ENCODE data around the gene SCAI. TPM values are rescaled to one million over a fixed set of nuclear protein-coding genes. Genes with fewer than 3 reads are reported as not detected.
"Not testable (repeated sequence)": the region's sequence is repeated elsewhere in the genome, so short reads cannot be mapped to it uniquely, and the experiment has no call there.

SCAI gene
- polyA plus RNA-seq, 2 donors = 0.89 to 1.2 TPM

DNA sequence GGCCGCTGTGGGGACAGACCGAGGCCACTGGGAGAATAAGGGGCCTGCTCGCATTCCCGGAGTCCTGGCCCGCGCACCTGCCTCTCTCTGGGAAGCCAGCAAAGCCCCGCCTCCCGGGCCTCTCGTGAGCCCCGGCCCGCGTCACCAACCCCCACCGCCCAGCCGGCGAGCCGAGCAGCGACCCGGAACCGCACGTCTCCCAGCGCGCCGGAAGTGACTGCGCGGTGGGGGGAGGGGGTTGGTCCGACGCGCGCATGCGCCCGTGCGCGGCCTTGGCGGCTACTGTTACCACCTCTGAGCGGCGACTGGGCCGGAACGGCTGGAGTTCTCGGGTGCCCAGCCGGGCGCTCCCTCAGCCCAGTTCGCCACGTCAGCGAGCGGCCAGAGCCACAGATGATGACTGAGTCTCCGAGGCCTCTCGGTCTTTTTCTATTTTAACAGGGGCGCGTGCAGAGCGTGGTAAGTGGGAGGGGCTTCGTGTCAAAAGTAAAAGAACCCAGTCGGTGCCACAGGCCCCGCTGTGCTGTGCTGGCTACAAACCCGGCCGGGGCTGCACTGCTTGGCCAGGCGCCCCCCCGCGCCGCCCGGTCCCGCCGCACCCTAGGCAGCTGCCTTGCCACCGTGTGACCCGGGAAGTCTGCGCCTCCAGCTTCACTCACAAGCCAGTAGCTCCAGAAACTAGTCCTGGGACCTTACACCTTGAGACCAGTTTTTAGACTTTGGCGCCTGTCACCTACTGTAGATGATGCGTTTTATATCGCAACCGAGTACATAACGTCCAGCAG, 202.2 kb downstream of the SCAI start, which contains the start of gene GOLGA1:
Gene GOLGA1, minus strand, starts transcription at position 190 of the 785 bp plus-strand sequence. CDS start 2,372 bp downstream, outside the sequence.
- Histone ChIP-seq H3K36me3 (ENCODE audit: control insufficient read depth in 2 of 2, insufficient read depth in 2 of 2, low read length in 1 of 2) (peaks cover 3% of the 10 kb centered on the region in 2 donors), H3K4me1 (ENCODE audit: control insufficient read depth in 2 of 2, insufficient read depth in 2 of 2, low read length in 1 of 2) (no peaks in the 10 kb centered on the region), H3K27me3 (ENCODE audit: control insufficient read depth in 1 of 2, insufficient read depth in 2 of 2, low read length in 2 of 2) (no peaks in the 10 kb centered on the region), H3K4me3 (ENCODE audit: low read depth in 1 of 2, low read length in 2 of 2) (peak within 1 kb of the TSS; percentile 81 to 90), H3K9me3 (ENCODE audit: control insufficient read depth in 2 of 2, insufficient read depth in 1 of 2, low read depth in 1 of 2, low read length in 1 of 2) (no peaks in the 10 kb centered on the region), H3K27ac (ENCODE audit: low read depth in 2 of 2, low read length in 1 of 2) (peak within 1 kb of the TSS; percentile 96 to 98)
- WGBS, 2 donors = 0 to 1% methylated on average over 70 of the region's 70 CpGs

DNA sequence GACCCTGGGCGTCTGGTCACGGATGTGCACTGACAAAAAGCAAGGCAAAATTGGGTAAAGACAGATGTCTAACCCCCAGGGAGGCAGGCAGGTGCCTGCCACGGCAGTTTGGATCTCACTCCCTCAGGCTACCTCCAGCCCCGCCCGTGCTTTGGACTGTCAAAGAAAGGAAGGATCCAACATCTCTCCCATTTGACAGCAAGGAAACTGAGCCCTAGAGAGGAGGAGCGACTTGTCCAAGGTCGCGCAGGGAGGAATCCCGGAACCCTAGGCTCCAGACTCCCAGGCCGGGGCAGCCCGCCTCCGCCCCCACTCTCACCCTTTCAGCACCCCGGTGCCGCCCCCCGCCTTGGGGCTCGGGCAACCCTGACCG, 202.8 kb downstream of the SCAI start:
- Histone ChIP-seq H3K27me3 (ENCODE audit: control insufficient read depth in 1 of 2, insufficient read depth in 2 of 2, low read length in 2 of 2) (no peaks in the 10 kb centered on the region), H3K9me3 (ENCODE audit: control insufficient read depth in 2 of 2, insufficient read depth in 1 of 2, low read depth in 1 of 2, low read length in 1 of 2) (no peaks in the 10 kb centered on the region), H3K4me1 (ENCODE audit: control insufficient read depth in 2 of 2, insufficient read depth in 2 of 2, low read length in 1 of 2) (no peaks in the 10 kb centered on the region), H3K27ac (ENCODE audit: low read depth in 2 of 2, low read length in 1 of 2) (peak overlapping the region; percentile 96 to 98), H3K4me3 (ENCODE audit: low read depth in 1 of 2, low read length in 2 of 2) (peak overlapping the region; percentile 81 to 90), H3K36me3 (ENCODE audit: control insufficient read depth in 2 of 2, insufficient read depth in 2 of 2, low read length in 1 of 2) (peaks cover 3% of the 10 kb centered on the region in 2 donors)
- 1% methylated on average over 17 of the region's 17 CpGs for WGBS, 2 donors

DNA sequence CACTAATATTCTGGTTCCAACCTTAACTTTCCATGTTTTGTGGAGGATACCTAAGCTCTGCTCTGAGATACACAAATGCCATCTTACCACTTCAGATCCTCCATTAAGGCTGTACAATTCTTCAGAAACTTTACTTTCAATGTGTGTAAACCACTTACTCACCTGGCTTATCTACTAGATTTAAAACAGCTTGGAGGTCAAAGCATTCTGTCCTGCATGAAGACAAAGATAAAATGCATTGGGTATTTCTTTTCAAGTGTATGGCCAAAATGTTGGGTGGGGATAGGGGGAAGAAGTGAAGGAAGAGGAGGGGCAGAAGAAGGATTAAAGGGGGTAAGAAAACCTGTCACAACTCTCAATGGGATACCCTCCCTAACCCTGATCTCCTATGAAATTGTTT, 203.4 kb downstream of the SCAI start:
- Histone ChIP-seq H3K27me3 (ENCODE audit: control insufficient read depth in 1 of 2, insufficient read depth in 2 of 2, low read length in 2 of 2) (no peaks in the 10 kb centered on the region), H3K27ac (ENCODE audit: low read depth in 2 of 2, low read length in 1 of 2) (peak overlapping the region; percentile 96 to 98), H3K9me3 (ENCODE audit: control insufficient read depth in 2 of 2, insufficient read depth in 1 of 2, low read depth in 1 of 2, low read length in 1 of 2) (no peaks in the 10 kb centered on the region), H3K36me3 (ENCODE audit: control insufficient read depth in 2 of 2, insufficient read depth in 2 of 2, low read length in 1 of 2) (peaks cover 3% of the 10 kb centered on the region in 2 donors), H3K4me1 (ENCODE audit: control insufficient read depth in 2 of 2, insufficient read depth in 2 of 2, low read length in 1 of 2) (no peaks in the 10 kb centered on the region), H3K4me3 (ENCODE audit: low read depth in 1 of 2, low read length in 2 of 2) (peak overlapping the region in 1 of 2 donors; percentile 81)

DNA sequence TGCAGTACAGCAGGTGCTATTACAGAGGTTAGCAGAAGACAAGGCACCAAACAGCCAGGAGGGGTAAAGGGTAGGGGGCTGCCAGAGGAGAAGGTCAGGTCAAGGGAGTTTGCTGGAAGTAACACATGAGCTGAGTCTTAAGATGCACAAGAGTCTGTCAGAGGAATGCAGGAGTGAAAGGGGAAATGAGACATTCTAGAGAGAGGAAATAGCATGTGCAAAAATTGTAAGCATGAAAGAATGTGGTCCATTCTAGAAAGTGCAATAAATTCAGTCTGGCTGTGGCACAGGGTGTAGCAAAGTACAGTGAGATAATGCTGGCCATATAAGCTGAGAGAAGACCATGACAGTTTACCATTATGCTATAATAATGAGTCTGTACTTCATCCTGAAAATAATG, 209.0 kb downstream of the SCAI start:
- Histone ChIP-seq H3K4me3 (ENCODE audit: low read depth in 1 of 2, low read length in 2 of 2) (no peak overlapping the region), H3K27ac (ENCODE audit: low read depth in 2 of 2, low read length in 1 of 2) (no peak overlapping the region), H3K36me3 (ENCODE audit: control insufficient read depth in 2 of 2, insufficient read depth in 2 of 2, low read length in 1 of 2) (peaks cover 9 to 11% of the 10 kb centered on the region in 2 donors)

DNA sequence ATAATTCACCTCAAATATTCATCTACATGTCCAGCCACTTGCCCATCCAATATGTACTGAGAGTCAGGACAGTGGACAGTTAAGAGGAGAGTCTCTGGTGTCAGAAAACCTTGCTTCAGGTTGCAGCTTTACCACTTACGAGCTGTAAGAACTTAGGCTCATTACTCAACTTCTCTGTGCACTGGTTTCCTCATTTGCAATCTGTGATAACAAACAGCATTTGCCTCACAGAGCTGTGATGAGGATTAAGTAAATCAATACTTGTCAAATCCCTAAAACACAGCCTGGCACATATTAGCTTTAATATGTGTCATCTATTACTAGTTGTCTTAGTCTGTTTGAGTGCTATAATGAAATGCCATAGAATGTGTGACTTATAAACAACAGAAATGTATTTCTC, 211.0 kb downstream of the SCAI start:
- Histone ChIP-seq H3K9me3 (ENCODE audit: control insufficient read depth in 2 of 2, insufficient read depth in 1 of 2, low read depth in 1 of 2, low read length in 1 of 2) (no peaks in the 10 kb centered on the region), H3K27ac (ENCODE audit: low read depth in 2 of 2, low read length in 1 of 2) (no peak overlapping the region), H3K36me3 (ENCODE audit: control insufficient read depth in 2 of 2, insufficient read depth in 2 of 2, low read length in 1 of 2) (peaks cover 6 to 8% of the 10 kb centered on the region in 2 donors), H3K4me3 (ENCODE audit: low read depth in 1 of 2, low read length in 2 of 2) (no peak overlapping the region), H3K4me1 (ENCODE audit: control insufficient read depth in 2 of 2, insufficient read depth in 2 of 2, low read length in 1 of 2) (no peaks in the 10 kb centered on the region), H3K27me3 (ENCODE audit: control insufficient read depth in 1 of 2, insufficient read depth in 2 of 2, low read length in 2 of 2) (no peaks in the 10 kb centered on the region)
- 78 to 83% methylated on average over 1 of the region's 1 CpG for WGBS, 2 donors

More for the DNA sequence above, 209.0 kb downstream of the SCAI start:
- no peaks in the 10 kb centered on the region for H3K4me1 ChIP-seq (ENCODE audit: control insufficient read depth in 2 of 2, insufficient read depth in 2 of 2, low read length in 1 of 2)
- no peaks in the 10 kb centered on the region for H3K9me3 ChIP-seq (ENCODE audit: control insufficient read depth in 2 of 2, insufficient read depth in 1 of 2, low read depth in 1 of 2, low read length in 1 of 2)
- H3K27me3 ChIP-seq (ENCODE audit: control insufficient read depth in 1 of 2, insufficient read depth in 2 of 2, low read length in 2 of 2) = no peaks in the 10 kb centered on the region

DNA sequence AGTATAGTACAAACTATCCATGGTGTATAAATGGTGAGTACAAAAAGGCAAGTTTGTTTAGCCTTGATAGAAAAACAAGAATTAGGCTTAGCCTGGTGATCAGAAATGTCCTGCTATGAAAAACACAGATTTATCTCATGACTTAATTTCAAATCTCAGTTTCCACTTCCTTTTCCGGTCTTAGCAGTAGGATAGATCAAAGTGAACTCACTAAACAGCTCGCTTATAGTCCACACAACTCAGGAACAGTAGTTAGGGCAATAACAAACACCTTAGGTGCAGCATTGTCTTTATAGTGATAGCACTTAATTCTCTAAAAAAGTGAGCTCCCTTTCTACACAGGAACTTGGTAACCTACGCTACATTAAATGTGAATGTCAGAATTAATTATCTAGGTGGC, 213.9 kb downstream of the SCAI start:
- WGBS, 2 donors = 86 to 93% methylated on average over 3 of the region's 3 CpGs
- no peak overlapping the region for H3K27ac ChIP-seq (ENCODE audit: low read depth in 2 of 2, low read length in 1 of 2)
- H3K9me3 ChIP-seq (ENCODE audit: control insufficient read depth in 2 of 2, insufficient read depth in 1 of 2, low read depth in 1 of 2, low read length in 1 of 2) = no peaks in the 10 kb centered on the region
- peaks cover 6 to 10% of the 10 kb centered on the region in 2 donors for H3K36me3 ChIP-seq (ENCODE audit: control insufficient read depth in 2 of 2, insufficient read depth in 2 of 2, low read length in 1 of 2)
- no peaks in the 10 kb centered on the region for H3K27me3 ChIP-seq (ENCODE audit: control insufficient read depth in 1 of 2, insufficient read depth in 2 of 2, low read length in 2 of 2)
- no peaks in the 10 kb centered on the region for H3K4me1 ChIP-seq (ENCODE audit: control insufficient read depth in 2 of 2, insufficient read depth in 2 of 2, low read length in 1 of 2)
- no peak overlapping the region for H3K4me3 ChIP-seq (ENCODE audit: low read depth in 1 of 2, low read length in 2 of 2)

DNA sequence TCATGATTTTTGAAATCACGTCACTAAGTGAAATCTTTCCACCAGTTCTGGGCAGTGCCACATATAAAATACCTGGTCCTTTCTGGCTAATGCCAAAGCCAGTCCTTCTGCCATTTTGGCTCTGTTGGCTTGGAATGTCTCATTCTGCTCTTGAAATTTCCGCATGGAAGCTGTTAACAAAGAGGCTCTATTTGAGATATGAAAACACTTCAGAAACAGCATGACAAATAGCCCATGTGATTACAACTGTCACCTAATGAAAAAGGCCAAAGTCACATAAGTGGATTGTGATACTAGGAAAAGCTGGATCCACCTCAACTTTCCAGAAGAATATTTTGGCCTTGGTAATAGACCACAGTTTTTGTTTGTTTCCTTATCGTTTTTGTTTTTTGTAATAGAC, 215.2 kb downstream of the SCAI start:
- H3K4me1 ChIP-seq (ENCODE audit: control insufficient read depth in 2 of 2, insufficient read depth in 2 of 2, low read length in 1 of 2) = no peaks in the 10 kb centered on the region
- peaks cover 2 to 5% of the 10 kb centered on the region in 2 donors for H3K36me3 ChIP-seq (ENCODE audit: control insufficient read depth in 2 of 2, insufficient read depth in 2 of 2, low read length in 1 of 2)
- H3K4me3 ChIP-seq (ENCODE audit: low read depth in 1 of 2, low read length in 2 of 2) = no peak overlapping the region
- no peak overlapping the region for H3K27ac ChIP-seq (ENCODE audit: low read depth in 2 of 2, low read length in 1 of 2)
- H3K9me3 ChIP-seq (ENCODE audit: control insufficient read depth in 2 of 2, insufficient read depth in 1 of 2, low read depth in 1 of 2, low read length in 1 of 2) = no peaks in the 10 kb centered on the region
- no peaks in the 10 kb centered on the region for H3K27me3 ChIP-seq (ENCODE audit: control insufficient read depth in 1 of 2, insufficient read depth in 2 of 2, low read length in 2 of 2)
- WGBS, 2 donors = 92% methylated on average over 3 of the region's 3 CpGs

DNA sequence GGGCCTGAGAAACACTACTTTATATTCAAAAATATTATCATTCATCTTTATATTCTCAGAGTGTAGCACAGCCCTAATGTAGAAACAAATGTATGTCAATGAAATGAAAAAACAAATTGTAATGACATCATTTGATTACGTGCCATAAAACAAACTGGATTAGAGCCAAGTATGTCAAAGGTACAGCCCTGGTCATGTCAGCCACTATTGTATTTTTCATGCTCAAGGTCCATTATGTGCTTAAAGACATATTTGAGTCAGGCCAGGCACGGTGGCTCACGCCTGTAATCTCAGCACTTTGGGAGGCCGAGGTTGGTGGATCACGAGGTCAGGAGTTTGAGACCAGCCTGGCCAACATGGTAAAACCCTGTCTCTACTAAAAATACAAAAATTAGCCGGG, 222.9 kb downstream of the SCAI start:
- H3K36me3 ChIP-seq (ENCODE audit: control insufficient read depth in 2 of 2, insufficient read depth in 2 of 2, low read length in 1 of 2); H3K27me3 ChIP-seq (ENCODE audit: control insufficient read depth in 1 of 2, insufficient read depth in 2 of 2, low read length in 2 of 2); H3K9me3 ChIP-seq (ENCODE audit: control insufficient read depth in 2 of 2, insufficient read depth in 1 of 2, low read depth in 1 of 2, low read length in 1 of 2); H3K4me1 ChIP-seq (ENCODE audit: control insufficient read depth in 2 of 2, insufficient read depth in 2 of 2, low read length in 1 of 2); H3K27ac ChIP-seq (ENCODE audit: low read depth in 2 of 2, low read length in 1 of 2); H3K4me3 ChIP-seq (ENCODE audit: low read depth in 1 of 2, low read length in 2 of 2): not testable (repeated sequence)
- 76 to 81% methylated on average over 6 of the region's 6 CpGs for WGBS, 2 donors

DNA sequence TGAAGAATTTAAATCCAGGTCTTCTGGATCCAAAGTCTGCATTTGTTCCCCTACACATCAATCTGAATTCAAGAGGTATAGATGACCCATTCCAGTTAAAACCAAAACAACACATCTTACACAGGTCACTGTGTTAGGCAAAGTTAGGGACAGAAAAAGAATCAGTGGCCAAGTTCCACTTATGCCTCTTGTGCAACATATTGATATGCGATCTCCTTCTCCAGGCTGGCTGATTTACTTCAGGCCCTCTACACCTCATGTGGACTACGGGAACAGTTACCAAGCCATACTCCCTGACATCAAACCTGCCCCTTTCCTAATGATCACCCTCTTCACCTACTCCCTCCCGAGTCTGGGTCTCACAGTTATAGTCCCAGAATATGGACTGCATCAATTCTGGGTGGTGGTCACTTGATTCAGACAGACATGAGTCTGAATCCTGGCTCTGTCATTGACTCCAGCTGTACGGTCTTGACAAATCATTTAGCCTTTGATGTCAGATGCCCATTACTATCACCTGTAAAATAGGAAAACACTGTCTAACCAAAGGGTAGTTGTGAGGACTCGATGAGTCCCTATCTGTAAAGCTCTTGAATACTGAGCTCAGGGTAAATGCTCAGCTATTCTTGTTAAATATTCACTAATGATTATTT, 228.4 kb downstream of the SCAI start:
- Histone ChIP-seq H3K27me3 (ENCODE audit: control insufficient read depth in 1 of 2, insufficient read depth in 2 of 2, low read length in 2 of 2) (no peaks in the 10 kb centered on the region), H3K36me3 (ENCODE audit: control insufficient read depth in 2 of 2, insufficient read depth in 2 of 2, low read length in 1 of 2) (peaks cover 10 to 14% of the 10 kb centered on the region in 2 donors), H3K4me3 (ENCODE audit: low read depth in 1 of 2, low read length in 2 of 2) (no peak overlapping the region), H3K4me1 (ENCODE audit: control insufficient read depth in 2 of 2, insufficient read depth in 2 of 2, low read length in 1 of 2) (no peaks in the 10 kb centered on the region), H3K27ac (ENCODE audit: low read depth in 2 of 2, low read length in 1 of 2) (no peak overlapping the region), H3K9me3 (ENCODE audit: control insufficient read depth in 2 of 2, insufficient read depth in 1 of 2, low read depth in 1 of 2, low read length in 1 of 2) (no peaks in the 10 kb centered on the region)
- WGBS, 2 donors = 97% methylated on average over 5 of the region's 5 CpGs

DNA sequence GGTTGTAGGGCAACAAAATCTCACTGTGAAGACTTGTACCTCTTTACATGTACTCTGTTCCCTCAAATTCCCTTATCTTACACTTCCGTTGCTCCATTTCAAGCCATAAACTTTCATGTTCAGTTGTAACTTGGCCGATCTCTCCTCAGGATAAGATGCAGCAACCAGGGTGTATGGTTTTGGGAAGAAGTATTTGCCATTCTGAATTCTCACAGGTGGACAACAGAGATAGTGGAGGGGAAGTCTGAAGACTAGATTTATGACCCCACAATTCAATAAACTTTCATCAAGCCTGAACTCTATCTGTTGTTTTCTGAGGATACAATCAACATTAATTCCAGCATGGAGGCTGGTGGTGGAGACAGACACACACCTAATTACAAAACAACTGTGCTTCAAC, 229.9 kb downstream of the SCAI start:
- WGBS, 2 donors = 89 to 96% methylated on average over 2 of the region's 2 CpGs
- no peaks in the 10 kb centered on the region for H3K4me1 ChIP-seq (ENCODE audit: control insufficient read depth in 2 of 2, insufficient read depth in 2 of 2, low read length in 1 of 2)
- peaks cover 8 to 15% of the 10 kb centered on the region in 2 donors for H3K36me3 ChIP-seq (ENCODE audit: control insufficient read depth in 2 of 2, insufficient read depth in 2 of 2, low read length in 1 of 2)
- H3K9me3 ChIP-seq (ENCODE audit: control insufficient read depth in 2 of 2, insufficient read depth in 1 of 2, low read depth in 1 of 2, low read length in 1 of 2) = no peaks in the 10 kb centered on the region
- H3K27ac ChIP-seq (ENCODE audit: low read depth in 2 of 2, low read length in 1 of 2) = no peak overlapping the region
- H3K27me3 ChIP-seq (ENCODE audit: control insufficient read depth in 1 of 2, insufficient read depth in 2 of 2, low read length in 2 of 2) = no peaks in the 10 kb centered on the region
- H3K4me3 ChIP-seq (ENCODE audit: low read depth in 1 of 2, low read length in 2 of 2) = no peak overlapping the region

Data from esophagus (tissue), 2 donors.